Measurements from ENCODE around the gene ACKR3. TPM values are rescaled to one million over a fixed set of nuclear protein-coding genes. Genes with fewer than 3 reads are reported as not detected.
A peak's percentile ranks its signal among the peaks of the same experiment; 100 is the strongest.

The ACKR3 gene
- total and polyA plus RNA-seq, 3 donors from 2014 or later: 22.8 to 52.8 (median 35.5) TPM

GRCh38 chr2:236603361-236604015 lies 33.9 kb downstream of the ACKR3 start:
- WGBS, 2 donors: 69 to 83% methylated on average over 15 of the region's 15 CpGs
- no peaks in the 10 kb centered on the region for H3K27me3 ChIP-seq
- TF ChIP-seq POLR2A (IDR thresholded peaks at IDR 0.05) (no peak), CTCF (IDR thresholded peaks at IDR 0.05) (no peak)
- no peaks in the 10 kb centered on the region for H3K4me1 ChIP-seq
- peak; percentile 71 for DNase-seq
- intact Hi-C loops (cut with DNase I; ENCODE audit: low total_unique reads): no loop called here
- peak overlapping the region in 1 of 2 donors; percentile 29 for H3K27ac ChIP-seq
- H3K4me3 ChIP-seq: no peak overlapping the region
- H3K36me3 ChIP-seq (ENCODE audit: low read depth, missing control alignments): no peaks in the 10 kb centered on the region
- H3K9me3 ChIP-seq: no peaks in the 10 kb centered on the region

- H3K4me1 ChIP-seq: no peaks in the 10 kb centered on the region
- no peaks in the 10 kb centered on the region for H3K9me3 ChIP-seq
- H3K36me3 ChIP-seq (ENCODE audit: low read depth, missing control alignments): no peaks in the 10 kb centered on the region
- no peak overlapping the region for H3K4me3 ChIP-seq
- intact Hi-C loops (cut with DNase I; ENCODE audit: low total_unique reads): no loop called here
- no peak for DNase-seq
- H3K27ac ChIP-seq: no peak overlapping the region
- H3K27me3 ChIP-seq: no peaks in the 10 kb centered on the region
- 89 to 92% methylated on average over 20 of the region's 20 CpGs for WGBS, 2 donors
- TF ChIP-seq CTCF (IDR thresholded peaks at IDR 0.05): no peak
- no peak for TF ChIP-seq POLR2A (IDR thresholded peaks at IDR 0.05)
These were observed 35.1 kb downstream of the ACKR3 start for GRCh38 chr2:236604575-236605344.

GRCh38 chr2:236605345-236605734 lies 35.7 kb downstream of the ACKR3 start:
- no peak for TF ChIP-seq CTCF (IDR thresholded peaks at IDR 0.05)
- no peak for TF ChIP-seq POLR2A (IDR thresholded peaks at IDR 0.05)
- no peak overlapping the region for H3K4me3 ChIP-seq
- DNase-seq: no peak
- WGBS, 2 donors: 83 to 97% methylated on average over 13 of the region's 13 CpGs
- H3K9me3 ChIP-seq: no peaks in the 10 kb centered on the region
- H3K27ac ChIP-seq: no peak overlapping the region
- no peaks in the 10 kb centered on the region for H3K27me3 ChIP-seq
- H3K36me3 ChIP-seq (ENCODE audit: low read depth, missing control alignments): no peaks in the 10 kb centered on the region
- intact Hi-C loops (cut with DNase I; ENCODE audit: low total_unique reads): no loop called here
- H3K4me1 ChIP-seq: no peaks in the 10 kb centered on the region

- Histone ChIP-seq H3K9me3 (no peaks in the 10 kb centered on the region), H3K4me3 (no peak overlapping the region), H3K36me3 (ENCODE audit: low read depth, missing control alignments) (no peaks in the 10 kb centered on the region), H3K27me3 (no peaks in the 10 kb centered on the region), H3K27ac (no peak overlapping the region), H3K4me1 (no peaks in the 10 kb centered on the region)
- no peak for TF ChIP-seq POLR2A (IDR thresholded peaks at IDR 0.05)
- TF ChIP-seq CTCF (IDR thresholded peaks at IDR 0.05): no peak
- intact Hi-C loops (cut with DNase I; ENCODE audit: low total_unique reads): no loop called here
- no peak for DNase-seq
- 97 to 98% methylated on average over 10 of the region's 10 CpGs for WGBS, 2 donors
These were observed 36.4 kb downstream of the ACKR3 start for GRCh38 chr2:236606023-236606422.

Data from testis (tissue), 3 donors.